Uterus (tissue), 2 donors: ENCODE data around the gene PPP1R9A.

Experiments
- CTCF ChIP-seq, 4 experiments: fragments of 200-600 bp in 2 of 4; fragments of 450-650 bp in 2 of 4; sonication (generic) in 2 of 4; IDR thresholded peaks; one replicate each; pipeline ENCODE4 v1.5.1; 2016 to 2019; ENCODE audit warnings: antibody characterized with exemption in 4 of 4, mild to moderate bottlenecking in 2 of 4, moderate library complexity in 1 of 4
- POLR2A ChIP-seq, 2 donors: fragments of 450-650 bp; IDR thresholded peaks; one replicate each; pipeline ENCODE4 v1.6.1; 2016; ENCODE audit warnings: antibody characterized with exemption in 2 of 2, mild to moderate bottlenecking in 1 of 2, moderate library complexity in 1 of 2

- no peak for TF ChIP-seq CTCF (IDR thresholded peaks at IDR 0.05)
- no peak for TF ChIP-seq POLR2A (IDR thresholded peaks at IDR 0.05)
Measured at GRCh38 chr7:94901981-94902380, 5.4 kb upstream of the PPP1R9A start.
